ENCODE data around the gene WDR55. TPM values are rescaled to one million over a fixed set of nuclear protein-coding genes. Genes with fewer than 3 reads are reported as not detected.

Gene WDR55
- total RNA-seq, 1 experiment from 2014 or later, result 49.2 TPM

GRCh38 chr5:140627972-140628371 lies 36.7 kb upstream of the WDR55 start:
- POLR2A ChIA-PET, result no interaction called here

DNA sequence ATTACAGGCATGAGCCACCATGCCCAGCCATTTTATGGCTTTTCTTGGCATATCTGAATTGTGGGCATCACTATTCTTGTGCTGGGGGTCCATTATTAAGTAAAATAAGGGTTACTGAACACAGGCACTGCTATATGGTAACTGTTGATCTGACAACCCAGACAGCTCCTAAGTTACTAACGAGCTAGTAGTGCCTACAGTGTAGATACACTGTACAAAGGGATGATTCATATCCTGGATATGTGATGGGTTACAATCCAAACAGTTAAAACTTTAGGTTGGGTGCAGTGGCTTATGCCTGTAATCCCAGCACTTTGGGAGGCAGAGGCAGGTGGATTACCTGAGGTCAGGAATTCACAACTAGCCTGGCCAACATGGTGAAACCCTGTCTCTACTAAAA lies 36.0 kb upstream of the WDR55 start:
- ATAC-seq (no peak), DNase-seq (ENCODE audit: low read depth, low spot score) (no peak)
- Histone ChIP-seq H3K36me3 (ENCODE audit: control insufficient read depth, insufficient read depth, low read length) (no peaks in the 10 kb centered on the region), H3K9me3 (ENCODE audit: control insufficient read depth, insufficient read depth, low read depth, low read length) (peaks cover 15% of the 10 kb centered on the region; the same call in 1 of the 2 replicates), H3K4me1 (ENCODE audit: control insufficient read depth, insufficient read depth, low read length) (peaks cover 8% of the 10 kb centered on the region), H3K4me3 (ENCODE audit: low read depth in 2 of 2, low read length in 2 of 2) (no peak overlapping the region), H3K27me3 (ENCODE audit: control insufficient read depth, insufficient read depth, low read length) (no peaks in the 10 kb centered on the region), H3K27ac (ENCODE audit: low read length) (no peak overlapping the region)
- CTCF ChIA-PET, result interaction anchor here (0.7 kb wide), 1 partner anchor 430 kb away, joined by 3 read pairs; no protein-coding TSS in a partner anchor
- POLR2A ChIA-PET, result no interaction called here
- intact Hi-C loops (cut with micrococcal nuclease; ENCODE audit: unreplicated experiment) (no loop called here), in situ Hi-C loops (cut with HindIII; ENCODE audit: low pct_unique_long_range_greater_than_20kb, low sequenced_read_pairs) (no loop called here)
- no peak for TF ChIP-seq POLR2AphosphoS5 (IDR thresholded peaks at IDR 0.05; ENCODE audit: low read depth, low read length)
- TF ChIP-seq, protein P1, sequence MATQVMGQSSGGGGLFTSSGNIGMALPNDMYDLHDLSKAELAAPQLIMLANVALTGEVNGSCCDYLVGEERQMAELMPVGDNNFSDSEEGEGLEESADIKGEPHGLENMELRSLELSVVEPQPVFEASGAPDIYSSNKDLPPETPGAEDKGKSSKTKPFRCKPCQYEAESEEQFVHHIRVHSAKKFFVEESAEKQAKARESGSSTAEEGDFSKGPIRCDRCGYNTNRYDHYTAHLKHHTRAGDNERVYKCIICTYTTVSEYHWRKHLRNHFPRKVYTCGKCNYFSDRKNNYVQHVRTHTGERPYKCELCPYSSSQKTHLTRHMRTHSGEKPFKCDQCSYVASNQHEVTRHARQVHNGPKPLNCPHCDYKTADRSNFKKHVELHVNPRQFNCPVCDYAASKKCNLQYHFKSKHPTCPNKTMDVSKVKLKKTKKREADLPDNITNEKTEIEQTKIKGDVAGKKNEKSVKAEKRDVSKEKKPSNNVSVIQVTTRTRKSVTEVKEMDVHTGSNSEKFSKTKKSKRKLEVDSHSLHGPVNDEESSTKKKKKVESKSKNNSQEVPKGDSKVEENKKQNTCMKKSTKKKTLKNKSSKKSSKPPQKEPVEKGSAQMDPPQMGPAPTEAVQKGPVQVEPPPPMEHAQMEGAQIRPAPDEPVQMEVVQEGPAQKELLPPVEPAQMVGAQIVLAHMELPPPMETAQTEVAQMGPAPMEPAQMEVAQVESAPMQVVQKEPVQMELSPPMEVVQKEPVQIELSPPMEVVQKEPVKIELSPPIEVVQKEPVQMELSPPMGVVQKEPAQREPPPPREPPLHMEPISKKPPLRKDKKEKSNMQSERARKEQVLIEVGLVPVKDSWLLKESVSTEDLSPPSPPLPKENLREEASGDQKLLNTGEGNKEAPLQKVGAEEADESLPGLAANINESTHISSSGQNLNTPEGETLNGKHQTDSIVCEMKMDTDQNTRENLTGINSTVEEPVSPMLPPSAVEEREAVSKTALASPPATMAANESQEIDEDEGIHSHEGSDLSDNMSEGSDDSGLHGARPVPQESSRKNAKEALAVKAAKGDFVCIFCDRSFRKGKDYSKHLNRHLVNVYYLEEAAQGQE (IDR thresholded peaks at IDR 0.05; ENCODE audit: insufficient read depth in 1 of 2, low read depth in 2 of 2, low read length in 1 of 2), result no peak
- no peak for TF ChIP-seq SIN3A (IDR thresholded peaks at IDR 0.05; ENCODE audit: borderline replicate concordance, insufficient read depth, low read depth, low read length)
- no peak for TF ChIP-seq TCF7L2 (IDR thresholded peaks at IDR 0.05; ENCODE audit: low read depth, low read length)
- TF ChIP-seq, protein P2, sequence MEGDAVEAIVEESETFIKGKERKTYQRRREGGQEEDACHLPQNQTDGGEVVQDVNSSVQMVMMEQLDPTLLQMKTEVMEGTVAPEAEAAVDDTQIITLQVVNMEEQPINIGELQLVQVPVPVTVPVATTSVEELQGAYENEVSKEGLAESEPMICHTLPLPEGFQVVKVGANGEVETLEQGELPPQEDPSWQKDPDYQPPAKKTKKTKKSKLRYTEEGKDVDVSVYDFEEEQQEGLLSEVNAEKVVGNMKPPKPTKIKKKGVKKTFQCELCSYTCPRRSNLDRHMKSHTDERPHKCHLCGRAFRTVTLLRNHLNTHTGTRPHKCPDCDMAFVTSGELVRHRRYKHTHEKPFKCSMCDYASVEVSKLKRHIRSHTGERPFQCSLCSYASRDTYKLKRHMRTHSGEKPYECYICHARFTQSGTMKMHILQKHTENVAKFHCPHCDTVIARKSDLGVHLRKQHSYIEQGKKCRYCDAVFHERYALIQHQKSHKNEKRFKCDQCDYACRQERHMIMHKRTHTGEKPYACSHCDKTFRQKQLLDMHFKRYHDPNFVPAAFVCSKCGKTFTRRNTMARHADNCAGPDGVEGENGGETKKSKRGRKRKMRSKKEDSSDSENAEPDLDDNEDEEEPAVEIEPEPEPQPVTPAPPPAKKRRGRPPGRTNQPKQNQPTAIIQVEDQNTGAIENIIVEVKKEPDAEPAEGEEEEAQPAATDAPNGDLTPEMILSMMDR (IDR thresholded peaks at IDR 0.05), result no peak
- no TSS peak for BruUV-seq (replicated peaks)

More at GRCh38 chr5:140627972-140628371, 36.7 kb upstream of the WDR55 start:
- peaks cover 15% of the 10 kb centered on the region; the same call in 1 of the 2 replicates for H3K9me3 ChIP-seq (ENCODE audit: control insufficient read depth, insufficient read depth, low read depth, low read length)
- H3K4me1 ChIP-seq (ENCODE audit: control insufficient read depth, insufficient read depth, low read length), result peaks cover under 1% of the 10 kb centered on the region; the same call in 1 of the 2 replicates
- CTCF ChIA-PET, result interaction anchor here (0.7 kb wide), 1 partner anchor 657 kb away, joined by 6 read pairs; no protein-coding TSS in a partner anchor
- BruUV-seq (replicated peaks), result no TSS peak
- DNase-seq (ENCODE audit: low read depth, low spot score), result no peak
- intact Hi-C loops (cut with micrococcal nuclease; ENCODE audit: unreplicated experiment), result no loop called here
- ATAC-seq, result no peak
- TF ChIP-seq, protein P1 (IDR thresholded peaks at IDR 0.05; ENCODE audit: insufficient read depth in 1 of 2, low read depth in 2 of 2, low read length in 1 of 2), result no peak
- TF ChIP-seq, protein P2 (IDR thresholded peaks at IDR 0.05), result no peak
- TF ChIP-seq TCF7L2 (IDR thresholded peaks at IDR 0.05; ENCODE audit: low read depth, low read length), result no peak
- TF ChIP-seq POLR2AphosphoS5 (IDR thresholded peaks at IDR 0.05; ENCODE audit: low read depth, low read length), result no peak
- TF ChIP-seq SIN3A (IDR thresholded peaks at IDR 0.05; ENCODE audit: borderline replicate concordance, insufficient read depth, low read depth, low read length), result no peak
- in situ Hi-C loops (cut with HindIII; ENCODE audit: low pct_unique_long_range_greater_than_20kb, low sequenced_read_pairs), result no loop called here
- no peaks in the 10 kb centered on the region for H3K27me3 ChIP-seq (ENCODE audit: control insufficient read depth, insufficient read depth, low read length)
- H3K27ac ChIP-seq (ENCODE audit: low read length), result no peak overlapping the region
- no peaks in the 10 kb centered on the region for H3K36me3 ChIP-seq (ENCODE audit: control insufficient read depth, insufficient read depth, low read length)
- no peak overlapping the region for H3K4me3 ChIP-seq (ENCODE audit: low read depth in 2 of 2, low read length in 2 of 2)

Data from Panc1 (cell line).